GM21528 (cell line): Measurements from ENCODE around the gene CRTC3.
"Not testable (repeated sequence)": the region's sequence is repeated elsewhere in the genome, so short reads cannot be mapped to it uniquely, and the experiment has no call there.

Experiments used
- ATAC-seq: cut with Tn5 transposase; IDR thresholded peaks from one replicate; pipeline ENCODE4 v1.9.1; 2021; ENCODE audit warnings: mild to moderate bottlenecking, moderate library complexity; ENCODE audit not compliant: unreplicated experiment, low FRiP score

Gene CRTC3

GRCh38 chr15:90520365-90520764, 9.4 kb upstream of the CRTC3 start:
- ATAC-seq, result no peak

- ATAC-seq, result no peak
Measured at GRCh38 chr15:90523373-90523772, 6.3 kb upstream of the CRTC3 start.

- ATAC-seq, result not testable (repeated sequence)
Measured at GRCh38 chr15:90524018-90524803, 5.5 kb upstream of the CRTC3 start.

GRCh38 chr15:90529011-90529370, 732 bp upstream of the CRTC3 start:
- no peak for ATAC-seq

- ATAC-seq, result peak; percentile 58
Measured at GRCh38 chr15:90530250-90531051, 728 bp downstream of the CRTC3 start.

- ATAC-seq, result no peak
Measured at GRCh38 chr15:90531147-90531546, 1.4 kb downstream of the CRTC3 start.

GRCh38 chr15:90535254-90535653, 5.5 kb downstream of the CRTC3 start:
- no peak for ATAC-seq

GRCh38 chr15:90539789-90540188, 10.1 kb downstream of the CRTC3 start:
- ATAC-seq, result no peak

- ATAC-seq, result no peak
Measured at GRCh38 chr15:90540768-90541167, 11.0 kb downstream of the CRTC3 start.

- ATAC-seq, result no peak
Measured at GRCh38 chr15:90545095-90545494, 15.4 kb downstream of the CRTC3 start.

- no peak for ATAC-seq
Measured at GRCh38 chr15:90547540-90547939, 17.8 kb downstream of the CRTC3 start.

- no peak for ATAC-seq
Measured at GRCh38 chr15:90550919-90551318, 21.2 kb downstream of the CRTC3 start.

- ATAC-seq, result no peak
Measured at GRCh38 chr15:90552162-90552928, 22.6 kb downstream of the CRTC3 start.

GRCh38 chr15:90552929-90553211, 23.1 kb downstream of the CRTC3 start:
- no peak for ATAC-seq

GRCh38 chr15:90553248-90553745, 23.6 kb downstream of the CRTC3 start:
- no peak for ATAC-seq

- no peak for ATAC-seq
Measured at GRCh38 chr15:90557186-90558084, 27.7 kb downstream of the CRTC3 start.

- ATAC-seq, result no peak
Measured at GRCh38 chr15:90558171-90558573, 28.4 kb downstream of the CRTC3 start.

GRCh38 chr15:90559119-90559518, 29.4 kb downstream of the CRTC3 start:
- ATAC-seq, result no peak

- ATAC-seq, result no peak
Measured at GRCh38 chr15:90560229-90560776, 30.6 kb downstream of the CRTC3 start.
